ENCODE data around the gene HYCC1.
"Not testable (repeated sequence)": the region's sequence is repeated elsewhere in the genome, so short reads cannot be mapped to it uniquely, and the experiment has no call there.

The HYCC1 gene

DNA sequence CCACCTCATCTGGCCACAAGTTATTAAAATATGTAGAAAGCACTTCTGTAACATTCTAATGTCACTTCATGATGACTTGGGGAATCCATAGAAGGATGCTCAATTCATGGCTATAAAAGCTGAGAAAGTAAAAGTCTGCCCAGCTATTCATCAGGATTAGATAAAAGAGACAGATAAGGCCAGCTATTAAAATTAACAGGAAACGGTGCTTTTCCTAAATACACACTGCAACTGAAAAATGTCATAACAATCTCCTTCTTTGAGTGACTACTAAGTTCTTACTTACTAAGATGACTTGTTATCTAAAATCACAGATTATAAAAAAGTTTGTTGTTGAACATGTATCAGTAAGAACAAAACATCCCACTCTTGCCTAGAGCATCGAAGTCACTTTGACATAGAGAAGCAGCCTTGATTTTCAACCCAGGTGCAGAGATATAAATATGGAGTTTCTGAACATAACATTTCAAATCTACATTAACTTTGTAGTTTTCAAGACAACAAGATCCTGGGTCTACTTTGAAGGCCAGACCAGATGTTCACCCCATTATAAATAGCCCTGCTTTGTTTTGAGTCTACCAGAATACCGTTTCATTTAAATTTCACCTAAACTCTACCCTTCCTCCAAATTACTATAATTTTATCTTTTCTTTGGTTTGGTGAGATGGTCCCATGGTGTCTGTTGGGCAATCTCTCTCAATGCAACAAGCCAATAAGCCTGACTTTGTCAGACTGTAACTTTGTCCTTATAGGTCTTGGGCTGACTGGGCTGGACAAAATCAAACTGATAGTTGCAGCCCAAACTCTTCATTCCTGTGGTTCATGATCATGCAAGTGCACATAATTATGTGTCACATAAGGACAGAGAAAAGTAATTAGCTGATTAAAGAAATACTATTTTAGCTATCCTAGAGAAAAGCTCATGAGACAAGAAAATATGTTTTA, 24.0 kb downstream of the HYCC1 start:
- in situ Hi-C loops (cut with HindIII; ENCODE audit: low sequenced_read_pairs): no loop called here

- in situ Hi-C loops (cut with HindIII; ENCODE audit: low sequenced_read_pairs): no loop called here
These were observed 28.5 kb downstream of the HYCC1 start for GRCh38 chr7:22985436-22985835.

DNA sequence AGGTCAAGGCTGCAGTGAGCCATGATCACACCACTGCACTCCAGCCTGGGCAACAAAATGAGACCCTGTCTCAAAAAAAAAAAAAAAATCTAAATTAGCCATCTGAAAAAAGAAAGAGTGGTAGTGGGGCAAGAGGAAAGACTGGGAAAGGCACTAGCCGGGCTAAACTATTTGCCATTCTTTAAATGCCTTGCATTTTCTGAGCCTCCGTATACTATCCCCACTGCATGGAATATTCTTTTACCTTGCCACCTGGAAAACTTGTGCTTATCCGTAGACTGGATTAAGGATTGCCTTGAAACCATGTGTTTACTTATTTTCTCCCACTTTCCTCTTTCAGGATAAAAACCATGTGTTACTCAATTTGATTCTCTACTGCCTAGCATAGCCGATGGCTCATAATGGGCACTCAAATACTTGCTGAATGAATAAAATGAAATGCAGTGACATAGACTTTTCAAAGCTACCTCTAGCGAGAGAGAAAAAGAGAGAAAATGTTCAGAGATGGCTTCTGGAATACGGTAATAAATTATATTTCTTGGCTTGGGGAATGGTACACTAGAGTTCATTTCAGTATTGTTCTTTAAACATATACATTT, 30.6 kb downstream of the HYCC1 start:
- in situ Hi-C loops (cut with HindIII; ENCODE audit: low sequenced_read_pairs): no loop called here

GRCh38 chr7:22980422-22980821, 33.5 kb downstream of the HYCC1 start:
- in situ Hi-C loops (cut with HindIII; ENCODE audit: low sequenced_read_pairs): no loop called here

DNA sequence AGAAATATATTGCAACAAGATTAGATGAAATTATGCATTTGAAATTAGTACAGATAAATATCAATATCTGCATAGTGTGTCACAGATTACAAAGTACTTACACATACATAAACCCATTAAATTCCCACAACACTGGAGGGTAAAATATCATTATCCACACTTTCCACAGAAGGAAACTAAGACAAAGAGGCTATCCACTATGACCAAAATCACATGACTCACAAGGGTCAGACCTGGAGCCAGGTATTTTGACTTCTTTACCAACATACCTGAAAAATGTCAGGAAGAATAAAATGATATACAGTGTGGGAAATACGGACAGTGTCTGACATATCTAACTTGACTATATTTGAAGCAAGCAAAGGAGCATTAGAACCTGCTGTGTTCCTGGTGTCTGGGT, 34.1 kb downstream of the HYCC1 start:
- in situ Hi-C loops (cut with HindIII; ENCODE audit: low sequenced_read_pairs): no loop called here

- in situ Hi-C loops (cut with HindIII; ENCODE audit: low sequenced_read_pairs): no loop called here
These were observed 34.7 kb downstream of the HYCC1 start for GRCh38 chr7:22979251-22979650.

GRCh38 chr7:22974636-22975035, 39.3 kb downstream of the HYCC1 start:
- in situ Hi-C loops (cut with HindIII; ENCODE audit: low sequenced_read_pairs): not testable (repeated sequence)

DNA sequence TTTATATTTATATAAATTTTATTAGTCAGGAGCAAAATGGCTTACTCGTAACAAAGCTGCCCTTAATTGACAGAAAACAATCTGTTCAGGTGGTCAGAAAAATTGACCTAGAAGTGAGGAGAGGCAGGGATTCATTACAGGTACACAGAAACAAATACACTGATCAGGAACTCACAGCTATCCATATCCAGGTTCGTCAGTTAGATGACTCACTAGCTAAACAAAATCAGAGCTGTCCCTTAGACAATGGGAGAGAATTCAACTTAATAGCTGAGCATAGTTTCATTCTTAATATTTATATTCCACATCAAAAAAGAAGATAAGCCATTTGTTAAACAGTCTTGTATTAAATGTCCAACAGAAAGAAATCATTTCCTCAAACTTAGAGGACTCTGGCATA, 41.7 kb downstream of the HYCC1 start:
- in situ Hi-C loops (cut with HindIII; ENCODE audit: low sequenced_read_pairs): no loop called here

GRCh38 chr7:22969010-22969431, 44.9 kb downstream of the HYCC1 start:
- in situ Hi-C loops (cut with HindIII; ENCODE audit: low sequenced_read_pairs): no loop called here
